HCT116 (cell line): ENCODE results near the gene SPATA3. TPM values are rescaled to one million over a fixed set of nuclear protein-coding genes. Genes with fewer than 3 reads are reported as not detected.

ENCODE experiments used
- ATAC-seq: fragments of 200-7000 bp; cut with Tn5 transposase; 2 replicates; pipeline ENCODE4 v1.9.1; 2020; ENCODE audit warnings: mild to moderate bottlenecking, moderate library complexity
- BruUV-seq: library from RNA; stranded (reverse); fragments of 400-500 nt; replicated peaks from 2 replicates; lab custom pipeline; 2021; lab: Mats Ljungman, UMichigan
- CTCF ChIA-PET: fragments of 300-600 bp; sonication (Branson Sonifier 250); formaldehyde crosslinking; loops from one replicate; lab custom pipeline; 2021; ENCODE audit warnings: antibody characterized with exemption; lab: Charles Lee
- POLR2A ChIA-PET: fragments of 300-600, 350-600 bp; sonication (Branson Sonifier 250); formaldehyde crosslinking; loops from one replicate; lab custom pipeline; 2021; ENCODE audit warnings: antibody characterized with exemption; lab: Charles Lee
- RAD21 ChIA-PET, 2 experiments: fragments of 300-600 bp; sonication (Branson Sonifier 250); formaldehyde crosslinking; loops; one replicate each; lab custom pipeline; 2023; ENCODE audit warnings: low total read pairs in 2 of 2; ENCODE audit not compliant: uncharacterized antibody in 2 of 2, unreplicated experiment in 2 of 2, low non-redundant PET in 1 of 2; lab: Charles Lee
- DNase-seq: peaks from one replicate; pipeline ENCODE4 v3.0.0-alpha.2; 2010; ENCODE audit warnings: low read depth, low spot score
- H2AFZ ChIP-seq: fragments of 200-600 bp; shearing (Covaris generic), sonication (generic); 2 replicates; pipeline ENCODE4 v1.6.1; 2017; ENCODE audit warnings: low read depth, mixed run types, mixed read lengths, antibody characterized with exemption, low read length; ENCODE audit not compliant: poor library complexity, severe bottlenecking
- H3K27ac ChIP-seq: 2 replicates; pipeline ENCODE4 v1.5.1; 2012; ENCODE audit warnings: low read depth, low read length
- H3K27me3 ChIP-seq: fragments of 200-600 bp; sonication (generic); 2 replicates; pipeline ENCODE4 v1.6.1; 2016; ENCODE audit warnings: mixed run types, low read length, mixed read lengths; ENCODE audit not compliant: insufficient read depth
- H3K36me3 ChIP-seq, 2 experiments: fragments of 200-500 bp in 1 of 2; fragments of 200-600 bp in 1 of 2; sonication (Bioruptor generic) in 1 of 2; sonication (generic) in 1 of 2; 2 replicates each; pipeline versions ENCODE4 v1.5.1 to v1.6.1; 2014 to 2016; ENCODE audit warnings: low read length in 2 of 2, inconsistent platforms in 1 of 2, mixed read lengths in 1 of 2, mixed run types in 1 of 2; ENCODE audit not compliant: insufficient read depth in 2 of 2, control insufficient read depth in 1 of 2
- H3K4me1 ChIP-seq, 2 experiments: fragments of 200-600 bp in 1 of 2; sonication (generic) in 1 of 2; 2 replicates each; pipeline versions ENCODE4 v1.5.1 to v1.6.1; 2012 to 2017; ENCODE audit warnings: low read length in 2 of 2, inconsistent platforms in 1 of 2, mild to moderate bottlenecking in 1 of 2, mixed read lengths in 1 of 2, mixed run types in 1 of 2, moderate library complexity in 1 of 2; ENCODE audit not compliant: insufficient read depth in 2 of 2, control insufficient read depth in 1 of 2
- H3K4me2 ChIP-seq: fragments of 200-600 bp; sonication (generic); 2 replicates; pipeline ENCODE4 v1.6.1; 2017; ENCODE audit warnings: mixed run types, low read length, mixed read lengths
- H3K4me3 ChIP-seq, 2 experiments: fragments of 200-600 bp in 1 of 2; sonication (generic) in 1 of 2; replicated peaks in 1 of 2; 2 replicates each; pipeline ENCODE4 v1.5.1; 2011 to 2016; ENCODE audit warnings: low read length in 2 of 2, control low read depth in 1 of 2, low read depth in 1 of 2, mild to moderate bottlenecking in 1 of 2, mixed read lengths in 1 of 2, mixed run types in 1 of 2
- H3K79me2 ChIP-seq: fragments of 200-600 bp; sonication (generic); 2 replicates; pipeline ENCODE4 v1.6.1; 2017; ENCODE audit warnings: mild to moderate bottlenecking, mixed run types, low read length, moderate library complexity, mixed read lengths; ENCODE audit not compliant: insufficient read depth
- H3K9ac ChIP-seq: fragments of 200-600 bp; sonication (generic); 2 replicates; pipeline ENCODE4 v1.6.1; 2016; ENCODE audit warnings: low read length, mixed read lengths
- H3K9me2 ChIP-seq: fragments of 200-600 bp; sonication (generic), shearing (Covaris generic); 2 replicates; pipeline ENCODE4 v1.6.1; 2017; ENCODE audit warnings: mixed run types, mild to moderate bottlenecking, moderate library complexity; ENCODE audit not compliant: insufficient read depth
- H3K9me3 ChIP-seq, 2 experiments: fragments of 200-500 bp in 1 of 2; fragments of 200-600 bp in 1 of 2; sonication (Bioruptor generic) in 1 of 2; sonication (generic) in 1 of 2; 2 replicates each; pipeline ENCODE4 v1.6.1; 2014 to 2017; ENCODE audit warnings: low read length in 2 of 2, mixed read lengths in 2 of 2, inconsistent platforms in 1 of 2, low read depth in 1 of 2, mild to moderate bottlenecking in 1 of 2, mixed run types in 1 of 2, moderate library complexity in 1 of 2; ENCODE audit not compliant: control insufficient read depth in 1 of 2, insufficient read depth in 1 of 2
- H4K20me1 ChIP-seq: fragments of 200-600 bp; sonication (generic), shearing (Covaris generic); 2 replicates; pipeline ENCODE4 v1.6.1; 2017; ENCODE audit warnings: mixed run types, mild to moderate bottlenecking, moderate library complexity; ENCODE audit not compliant: insufficient read depth
- CBX3 ChIP-seq: IDR thresholded peaks from 2 replicates; pipeline ENCODE4 v1.6.1; 2012; ENCODE audit warnings: low read depth
- CEBPB ChIP-seq: IDR thresholded peaks from 2 replicates; pipeline ENCODE4 v1.6.1; 2012; ENCODE audit warnings: low read depth
- EGR1 ChIP-seq: IDR thresholded peaks from 2 replicates; pipeline ENCODE4 v1.6.1; 2012; ENCODE audit warnings: low read depth
- ELF1 ChIP-seq: IDR thresholded peaks from 2 replicates; pipeline ENCODE4 v1.6.1; 2012; ENCODE audit warnings: low read depth, borderline replicate concordance
- EZH2 ChIP-seq: fragments of 200-600 bp; sonication (generic); IDR thresholded peaks from 2 replicates; pipeline ENCODE4 v1.6.1; 2017; ENCODE audit warnings: antibody characterized with exemption, mixed run types
- FOSL1 ChIP-seq: IDR thresholded peaks from 2 replicates; pipeline ENCODE4 v1.6.1; 2012; ENCODE audit warnings: low read depth
- JUND ChIP-seq: IDR thresholded peaks from 2 replicates; pipeline ENCODE4 v1.6.1; 2012
- MAX ChIP-seq: IDR thresholded peaks from 2 replicates; pipeline ENCODE4 v1.6.1; 2012
- POLR2A ChIP-seq: IDR thresholded peaks from 2 replicates; pipeline ENCODE4 v1.7.0; 2011; ENCODE audit warnings: borderline replicate concordance; ENCODE audit not compliant: insufficient read depth, insufficient read length; ENCODE audit errors: extremely low read depth
- POLR2AphosphoS5 ChIP-seq: IDR thresholded peaks from 2 replicates; pipeline ENCODE4 v1.6.1; 2011; ENCODE audit warnings: mild to moderate bottlenecking, low read depth, low read length, moderate library complexity
- RAD21 ChIP-seq: IDR thresholded peaks from 2 replicates; pipeline ENCODE4 v1.6.1; 2012; ENCODE audit warnings: low read depth, mild to moderate bottlenecking
- SIN3A ChIP-seq: IDR thresholded peaks from 2 replicates; pipeline ENCODE4 v1.6.1; 2012; ENCODE audit warnings: low read depth
- SP1 ChIP-seq: IDR thresholded peaks from 2 replicates; pipeline ENCODE4 v1.6.1; 2012; ENCODE audit warnings: low read depth
- TCF7L2 ChIP-seq: IDR thresholded peaks from 2 replicates; pipeline ENCODE4 v1.7.0; 2011; ENCODE audit warnings: borderline replicate concordance, inconsistent platforms; ENCODE audit not compliant: insufficient read depth, insufficient read length; ENCODE audit errors: extremely low read depth
- YY1 ChIP-seq: IDR thresholded peaks from 2 replicates; pipeline ENCODE4 v1.6.1; 2011; ENCODE audit warnings: low read length, low read depth, moderate library complexity, mild to moderate bottlenecking; ENCODE audit not compliant: insufficient replicate concordance; ENCODE audit errors: extremely low read depth
- ZBTB33 ChIP-seq: IDR thresholded peaks from 2 replicates; pipeline ENCODE4 v1.6.1; 2011; ENCODE audit warnings: mild to moderate bottlenecking, low read length, moderate library complexity; ENCODE audit not compliant: insufficient replicate concordance; ENCODE audit errors: extremely low read depth
- ZFX ChIP-seq: fragments of 450-650 bp; IDR thresholded peaks from 2 replicates; pipeline ENCODE4 v1.6.1; 2017
- ZNF274 ChIP-seq: fragments of 200-500 bp; sonication (Bioruptor generic); IDR thresholded peaks from 2 replicates; pipeline ENCODE4 v1.6.1; 2014; ENCODE audit warnings: mild to moderate bottlenecking, low read depth, low read length, inconsistent platforms
- intact Hi-C: fragments of 100-400 bp; cut with micrococcal nuclease; formaldehyde crosslinking; loops from 2 replicates; pipeline ENCODE4 v1.10.0; 2022
- total RNA-seq: library from RNA; stranded (reverse); gene quantifications from one replicate; pipeline ENCODE4 v1.2.1, GENCODE V29; 2021; ENCODE audit not compliant: unreplicated experiment
- TF ChIP-seq, protein P1 (sequence below), 3 experiments: fragments of 200-600 bp in 1 of 3; sonication (generic) in 1 of 3; IDR thresholded peaks in 2 of 3; conservative IDR thresholded peaks in 1 of 3; 2 replicates each; pipeline ENCODE4 v1.5.1; 2012 to 2017; ENCODE audit warnings: low read depth in 2 of 3, low read length in 2 of 3, antibody characterized with exemption in 1 of 3, borderline replicate concordance in 1 of 3, control low read depth in 1 of 3, mild to moderate bottlenecking in 1 of 3, mixed read lengths in 1 of 3, mixed run types in 1 of 3, moderate library complexity in 1 of 3; ENCODE audit not compliant: insufficient read depth in 1 of 3
- TF ChIP-seq, protein P2 (sequence below): IDR thresholded peaks from 2 replicates; pipeline ENCODE4 v1.6.1; 2012

Gene SPATA3
- total RNA-seq, 1 experiment from 2014 or later = not detected

- Histone ChIP-seq H3K79me2 (no peaks in the 10 kb centered on the region), H2AFZ (no peak overlapping the region), H3K9ac (no peak overlapping the region), H3K36me3 (no peaks in the 10 kb centered on the region), H3K9me3 (no peaks in the 10 kb centered on the region), H4K20me1 (no peaks in the 10 kb centered on the region), H3K27me3 (no peaks in the 10 kb centered on the region), H3K4me1 (peaks cover 0 to 4% of the 10 kb centered on the region in 2 experiments; a peak in 1 of 4 replicates), H3K9me2 (no peaks in the 10 kb centered on the region), H3K27ac (no peak overlapping the region), H3K4me3 (no peak overlapping the region), H3K4me2 (no peak overlapping the region)
- ChIA-PET RAD21 (no interaction called here), CTCF (interaction anchor here (0.7 kb wide), 1 partner anchor 161 kb away, joined by 3 read pairs; no protein-coding TSS in a partner anchor), POLR2A (no interaction called here)
- intact Hi-C loops = no loop called here
- TF ChIP-seq ZNF274 (no peak), SP1 (no peak), MAX (no peak), ELF1 (no peak), YY1 (no peak), CBX3 (no peak), ZFX (no peak), SIN3A (no peak), CEBPB (no peak), JUND (no peak), POLR2AphosphoS5 (no peak), EGR1 (no peak), POLR2A (no peak), EZH2 (no peak), TCF7L2 (no peak), RAD21 (no peak), ZBTB33 (no peak), FOSL1 (no peak)
- TF ChIP-seq, protein P1, sequence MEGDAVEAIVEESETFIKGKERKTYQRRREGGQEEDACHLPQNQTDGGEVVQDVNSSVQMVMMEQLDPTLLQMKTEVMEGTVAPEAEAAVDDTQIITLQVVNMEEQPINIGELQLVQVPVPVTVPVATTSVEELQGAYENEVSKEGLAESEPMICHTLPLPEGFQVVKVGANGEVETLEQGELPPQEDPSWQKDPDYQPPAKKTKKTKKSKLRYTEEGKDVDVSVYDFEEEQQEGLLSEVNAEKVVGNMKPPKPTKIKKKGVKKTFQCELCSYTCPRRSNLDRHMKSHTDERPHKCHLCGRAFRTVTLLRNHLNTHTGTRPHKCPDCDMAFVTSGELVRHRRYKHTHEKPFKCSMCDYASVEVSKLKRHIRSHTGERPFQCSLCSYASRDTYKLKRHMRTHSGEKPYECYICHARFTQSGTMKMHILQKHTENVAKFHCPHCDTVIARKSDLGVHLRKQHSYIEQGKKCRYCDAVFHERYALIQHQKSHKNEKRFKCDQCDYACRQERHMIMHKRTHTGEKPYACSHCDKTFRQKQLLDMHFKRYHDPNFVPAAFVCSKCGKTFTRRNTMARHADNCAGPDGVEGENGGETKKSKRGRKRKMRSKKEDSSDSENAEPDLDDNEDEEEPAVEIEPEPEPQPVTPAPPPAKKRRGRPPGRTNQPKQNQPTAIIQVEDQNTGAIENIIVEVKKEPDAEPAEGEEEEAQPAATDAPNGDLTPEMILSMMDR (IDR thresholded peaks at IDR 0.05 in 2 of 3, conservative IDR thresholded peaks at IDR 0.05 in 1 of 3; ENCODE audit: borderline replicate concordance in 1 of 3, insufficient read depth in 1 of 3, low read depth in 2 of 3, low read length in 2 of 3) = no peak
- TF ChIP-seq, protein P2, sequence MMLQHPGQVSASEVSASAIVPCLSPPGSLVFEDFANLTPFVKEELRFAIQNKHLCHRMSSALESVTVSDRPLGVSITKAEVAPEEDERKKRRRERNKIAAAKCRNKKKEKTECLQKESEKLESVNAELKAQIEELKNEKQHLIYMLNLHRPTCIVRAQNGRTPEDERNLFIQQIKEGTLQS = no peak
- DNase-seq (no peak), ATAC-seq (no peak)
- no TSS peak for BruUV-seq
These were observed 14.3 kb downstream of the SPATA3 start for GRCh38 chr2:231010201-231010730.
